ENCODE measurements around the gene SNAP25.

GRCh38 chr20:10280018-10280908, 61.6 kb downstream of the SNAP25 start:
- TF ChIP-seq CTCF (IDR thresholded peaks at IDR 0.05) (no peak), POLR2A (IDR thresholded peaks at IDR 0.05) (no peak)
